ENCODE data around the gene XPNPEP2. TPM values are rescaled to one million over a fixed set of nuclear protein-coding genes. Genes with fewer than 3 reads are reported as not detected.
"Not testable (repeated sequence)": the region's sequence is repeated elsewhere in the genome, so short reads cannot be mapped to it uniquely, and the experiment has no call there.

Gene XPNPEP2
- total RNA-seq, 1 experiment from 2014 or later: not detected

- in situ Hi-C loops (cut with HindIII; ENCODE audit: low pct_unique_long_range_greater_than_20kb, low sequenced_read_pairs): no loop called here
- DNase-seq (ENCODE audit: low read depth, low spot score): no peak
Measured at GRCh38 chrX:129741880-129742758, 3.3 kb downstream of the XPNPEP2 start.

GRCh38 chrX:129742759-129743152 lies 4.0 kb downstream of the XPNPEP2 start:
- DNase-seq (ENCODE audit: low read depth, low spot score); in situ Hi-C loops (cut with HindIII; ENCODE audit: low pct_unique_long_range_greater_than_20kb, low sequenced_read_pairs): not testable (repeated sequence)

DNA sequence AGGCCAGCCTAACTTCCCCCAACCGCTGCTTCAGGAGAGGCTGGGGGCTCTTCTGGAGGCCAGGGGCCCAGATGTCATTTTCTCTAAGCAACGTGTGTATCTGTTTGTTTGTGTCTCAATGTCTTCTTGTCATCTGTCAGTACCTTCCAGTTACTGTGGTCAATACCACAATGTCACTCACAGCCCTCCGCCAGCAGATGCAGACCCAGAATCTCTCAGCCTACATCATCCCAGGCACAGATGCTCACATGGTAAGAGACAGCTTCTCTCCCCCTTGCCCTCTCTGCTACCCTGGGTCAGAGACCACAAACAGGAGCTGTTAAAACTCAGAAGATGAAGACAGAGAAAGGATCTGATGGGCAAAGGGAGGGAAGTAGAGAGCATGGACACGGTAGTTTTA lies 5.0 kb downstream of the XPNPEP2 start:
- in situ Hi-C loops (cut with HindIII; ENCODE audit: low pct_unique_long_range_greater_than_20kb, low sequenced_read_pairs): no loop called here
- no peak for DNase-seq (ENCODE audit: low read depth, low spot score)

DNA sequence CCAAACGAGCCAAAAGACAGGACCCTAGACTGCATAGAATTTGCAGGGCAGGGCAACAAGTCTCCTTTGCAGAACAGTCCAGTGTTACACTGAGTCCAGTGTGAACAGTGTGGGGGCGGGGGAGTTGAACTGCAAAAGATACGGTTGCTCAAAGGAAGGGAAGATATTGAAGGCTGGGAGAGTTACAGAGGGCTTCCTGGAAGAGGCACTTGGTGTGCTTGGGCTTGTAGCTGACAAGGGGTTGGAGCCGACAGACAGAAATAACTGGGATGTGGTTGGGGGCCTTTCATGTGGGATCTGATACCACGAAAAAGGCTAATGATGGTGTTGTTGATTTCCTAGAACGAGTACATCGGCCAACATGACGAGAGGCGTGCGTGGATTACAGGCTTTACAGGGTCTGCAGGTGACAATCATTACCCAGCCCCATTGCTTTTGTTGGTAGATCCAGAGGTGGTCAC lies 6.1 kb downstream of the XPNPEP2 start:
- no peak for DNase-seq (ENCODE audit: low read depth, low spot score)
- in situ Hi-C loops (cut with HindIII; ENCODE audit: low pct_unique_long_range_greater_than_20kb, low sequenced_read_pairs): no loop called here

GRCh38 chrX:129746557-129747470 lies 8.0 kb downstream of the XPNPEP2 start:
- in situ Hi-C loops (cut with HindIII; ENCODE audit: low pct_unique_long_range_greater_than_20kb, low sequenced_read_pairs): no loop called here
- no peak for DNase-seq (ENCODE audit: low read depth, low spot score)

DNA sequence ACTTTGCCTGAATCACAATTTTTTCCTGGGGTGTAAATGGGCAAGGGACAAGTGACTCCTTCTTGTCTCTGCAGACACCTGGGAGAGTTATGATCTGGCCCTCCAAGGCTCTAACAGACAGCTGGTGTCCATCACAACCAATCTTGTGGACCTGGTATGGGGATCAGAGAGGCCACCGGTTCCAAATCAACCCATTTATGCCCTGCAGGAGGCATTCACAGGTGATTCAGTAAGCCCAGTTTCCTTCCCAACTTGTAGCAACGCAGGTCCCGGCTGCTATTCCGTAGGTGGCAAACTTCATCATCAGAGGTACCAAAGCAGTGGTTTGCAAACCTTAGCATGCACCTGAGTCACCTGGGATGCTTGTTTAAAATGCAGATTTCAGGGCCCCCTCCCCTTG lies 8.8 kb downstream of the XPNPEP2 start:
- in situ Hi-C loops (cut with HindIII; ENCODE audit: low pct_unique_long_range_greater_than_20kb, low sequenced_read_pairs): no loop called here
- no peak for DNase-seq (ENCODE audit: low read depth, low spot score)

DNA sequence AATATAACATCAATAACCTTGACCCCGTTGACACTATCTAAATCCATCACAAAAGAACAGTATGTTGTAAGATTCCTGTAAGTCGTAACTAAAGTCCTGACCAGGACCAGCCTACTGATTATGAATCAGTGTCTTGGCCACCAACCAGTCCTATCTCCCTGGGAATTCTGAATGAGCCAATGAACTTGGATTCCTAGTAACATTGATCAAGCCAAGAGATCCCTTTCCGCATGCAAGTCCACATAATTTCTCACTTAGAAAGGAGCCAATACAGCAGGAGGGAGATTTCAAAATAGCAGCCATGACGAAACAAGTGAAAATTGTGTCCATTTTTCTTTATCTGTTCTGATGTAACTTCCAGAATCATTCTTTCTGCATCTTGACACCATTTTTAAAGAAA lies 9.5 kb downstream of the XPNPEP2 start:
- DNase-seq (ENCODE audit: low read depth, low spot score): no peak
- in situ Hi-C loops (cut with HindIII; ENCODE audit: low pct_unique_long_range_greater_than_20kb, low sequenced_read_pairs): no loop called here

- no peak for DNase-seq (ENCODE audit: low read depth, low spot score)
- in situ Hi-C loops (cut with HindIII; ENCODE audit: low pct_unique_long_range_greater_than_20kb, low sequenced_read_pairs): no loop called here
Measured at GRCh38 chrX:129749069-129749468, 10.3 kb downstream of the XPNPEP2 start.

- in situ Hi-C loops (cut with HindIII; ENCODE audit: low pct_unique_long_range_greater_than_20kb, low sequenced_read_pairs): no loop called here
- DNase-seq (ENCODE audit: low read depth, low spot score): no peak
Measured at GRCh38 chrX:129750971-129751370, 12.2 kb downstream of the XPNPEP2 start.

DNA sequence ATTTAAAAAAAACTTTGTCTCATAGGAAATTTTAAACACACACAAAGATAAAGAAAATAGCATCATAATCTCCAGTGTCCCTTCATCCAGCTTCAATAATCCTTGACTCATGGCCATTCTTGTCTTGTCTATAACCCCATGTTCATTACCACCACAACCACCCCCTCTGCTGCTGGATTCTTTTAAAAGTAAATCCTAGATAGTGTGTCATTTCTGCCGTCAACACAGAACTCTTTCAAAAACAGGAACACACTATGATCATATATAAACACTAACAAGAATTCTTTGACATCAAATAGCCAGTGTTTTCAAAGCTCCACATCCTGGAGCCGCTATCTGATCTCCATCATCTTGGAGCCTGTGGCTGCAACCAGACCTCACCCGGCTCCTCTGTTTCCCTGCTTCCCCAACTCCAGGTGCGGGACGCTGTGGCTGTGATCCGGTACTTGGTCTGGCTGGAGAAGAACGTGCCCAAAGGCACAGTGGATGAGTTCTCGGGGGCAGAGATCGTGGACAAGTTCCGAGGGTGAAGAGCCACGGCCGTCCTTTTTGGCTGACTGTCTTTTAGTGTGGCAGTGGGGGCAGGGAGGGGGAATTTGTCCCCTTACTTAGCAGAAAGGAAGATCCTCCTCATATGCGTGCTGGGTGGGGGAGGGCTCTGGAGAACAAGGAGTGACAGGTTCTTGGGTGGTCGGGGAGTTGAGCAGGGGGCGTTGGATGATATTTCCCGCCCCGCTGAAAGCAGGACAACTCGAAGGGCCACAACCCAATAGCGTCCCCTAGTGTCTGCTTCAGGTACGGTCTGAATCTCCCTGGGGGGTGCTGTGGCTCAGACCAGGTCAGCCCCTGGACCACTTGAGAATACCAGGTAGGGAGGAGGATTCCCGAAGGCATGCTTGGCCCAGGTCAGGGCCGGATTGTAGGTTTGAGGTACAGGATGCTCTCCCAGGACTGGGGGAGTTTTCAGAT lies 15.6 kb downstream of the XPNPEP2 start:
- peak; percentile 14 for DNase-seq (ENCODE audit: low read depth, low spot score)

GRCh38 chrX:129755779-129756650 lies 17.2 kb downstream of the XPNPEP2 start:
- DNase-seq (ENCODE audit: low read depth, low spot score): no peak
- in situ Hi-C loops (cut with HindIII; ENCODE audit: low pct_unique_long_range_greater_than_20kb, low sequenced_read_pairs): no loop called here

More for the DNA sequence above, 15.6 kb downstream of the XPNPEP2 start:
- in situ Hi-C loops (cut with HindIII; ENCODE audit: low pct_unique_long_range_greater_than_20kb, low sequenced_read_pairs): no loop called here

- in situ Hi-C loops (cut with HindIII; ENCODE audit: low pct_unique_long_range_greater_than_20kb, low sequenced_read_pairs): no loop called here
- DNase-seq (ENCODE audit: low read depth, low spot score): peak; percentile 71
Measured at GRCh38 chrX:129759576-129760061, 20.8 kb downstream of the XPNPEP2 start.

- DNase-seq (ENCODE audit: low read depth, low spot score): no peak
- in situ Hi-C loops (cut with HindIII; ENCODE audit: low pct_unique_long_range_greater_than_20kb, low sequenced_read_pairs): no loop called here
Measured at GRCh38 chrX:129760155-129760554, 21.4 kb downstream of the XPNPEP2 start.

DNA sequence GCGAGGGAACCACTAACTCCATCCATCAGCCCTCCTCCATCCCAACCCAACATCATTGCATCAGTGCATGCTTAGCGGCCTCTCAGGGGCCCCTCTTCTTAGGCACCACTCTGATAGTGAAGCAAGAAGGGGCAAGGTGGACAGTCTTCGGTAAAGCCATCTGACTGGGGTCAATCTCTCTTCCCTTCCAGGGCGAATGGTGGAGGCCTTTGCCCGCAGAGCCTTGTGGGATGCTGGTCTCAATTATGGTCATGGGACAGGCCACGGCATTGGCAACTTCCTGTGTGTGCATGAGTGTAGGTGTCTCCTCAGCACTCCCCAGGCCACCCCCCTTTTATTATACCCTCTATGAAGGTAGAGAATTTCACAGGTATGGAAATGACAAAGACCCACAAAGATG lies 22.2 kb downstream of the XPNPEP2 start:
- in situ Hi-C loops (cut with HindIII; ENCODE audit: low pct_unique_long_range_greater_than_20kb, low sequenced_read_pairs): no loop called here
- no peak for DNase-seq (ENCODE audit: low read depth, low spot score)

GRCh38 chrX:129761596-129761995 lies 22.8 kb downstream of the XPNPEP2 start:
- in situ Hi-C loops (cut with HindIII; ENCODE audit: low pct_unique_long_range_greater_than_20kb, low sequenced_read_pairs): no loop called here
- no peak for DNase-seq (ENCODE audit: low read depth, low spot score)

GRCh38 chrX:129762448-129762847 lies 23.7 kb downstream of the XPNPEP2 start:
- in situ Hi-C loops (cut with HindIII; ENCODE audit: low pct_unique_long_range_greater_than_20kb, low sequenced_read_pairs): no loop called here
- DNase-seq (ENCODE audit: low read depth, low spot score): no peak

All from SK-MEL-5 (cell line).